Ascending aorta (tissue), 2 donors: ENCODE measurements around the gene KDELR3. TPM values are rescaled to one million over a fixed set of nuclear protein-coding genes. Genes with fewer than 3 reads are reported as not detected.

Experiments used
- DNase-seq, 2 donors: peaks; one replicate each; pipeline ENCODE4 v3.0.0-alpha.2; 2019; ENCODE audit warnings: low spot score in 2 of 2
- H3K27ac ChIP-seq, 2 donors: fragments of 200-600 bp; sonication (generic); one replicate each; pipeline ENCODE4 v1.5.1; 2016 to 2017; ENCODE audit warnings: mild to moderate bottlenecking in 1 of 2
- H3K27me3 ChIP-seq: fragments of 200-600 bp; sonication (generic); one replicate; pipeline ENCODE4 v1.5.1; 2017
- H3K36me3 ChIP-seq, 2 donors: fragments of 200-600 bp; sonication (generic); one replicate each; pipeline ENCODE4 v1.5.1; 2016
- H3K4me1 ChIP-seq, 2 donors: fragments of 200-600 bp; sonication (generic); one replicate each; pipeline ENCODE4 v1.5.1; 2016 to 2017; ENCODE audit warnings: mild to moderate bottlenecking in 1 of 2
- H3K4me3 ChIP-seq, 2 donors: fragments of 200-600 bp; sonication (generic); one replicate each; pipeline ENCODE4 v1.5.1; 2016 to 2017; ENCODE audit warnings: mild to moderate bottlenecking in 1 of 2
- H3K9me3 ChIP-seq, 2 donors: fragments of 200-600 bp; sonication (generic); one replicate each; pipeline ENCODE4 v1.5.1; 2016
- CTCF ChIP-seq, 3 experiments: fragments of 200-600 bp in 2 of 3; fragments of 450-650 bp in 1 of 3; sonication (generic) in 2 of 3; IDR thresholded peaks; one replicate each; pipeline ENCODE4 v1.5.1; 2016 to 2019; ENCODE audit warnings: antibody characterized with exemption in 3 of 3, mild to moderate bottlenecking in 1 of 3, moderate library complexity in 1 of 3
- intact Hi-C: fragments of 100-400 bp; cut with DNase I; formaldehyde crosslinking; loops from one replicate; pipeline ENCODE4 v1.15.1; 2023
- total RNA-seq: library from RNA; depleted of rRNA; stranded (reverse); fragments of >200 nt; gene quantifications from one replicate; pipeline ENCODE4 v1.1.0, GENCODE V29; 2016

Gene KDELR3
- total RNA-seq, 1 donor from 2014 or later = 11.8 TPM

- Histone ChIP-seq H3K27ac (no peak overlapping the region), H3K36me3 (peaks cover 94 to 100% of the 10 kb centered on the region in 2 donors), H3K4me3 (no peak overlapping the region), H3K4me1 (peaks cover 5 to 14% of the 10 kb centered on the region in 2 donors), H3K27me3 (no peaks in the 10 kb centered on the region), H3K9me3 (no peaks in the 10 kb centered on the region)
- no peak for DNase-seq
- no peak for TF ChIP-seq CTCF (IDR thresholded peaks at IDR 0.05)
- intact Hi-C loops = no loop called here
Measured at GRCh38 chr22:38494939-38495338, 27.0 kb downstream of the KDELR3 start.

GRCh38 chr22:38497869-38498268 is 30.0 kb downstream of the KDELR3 start:
- peaks cover 0 to 21% of the 10 kb centered on the region in 2 donors for H3K4me1 ChIP-seq
- H3K27ac ChIP-seq = no peak overlapping the region
- no peak overlapping the region for H3K4me3 ChIP-seq
- no peaks in the 10 kb centered on the region for H3K9me3 ChIP-seq
- intact Hi-C loops = no loop called here
- TF ChIP-seq CTCF (IDR thresholded peaks at IDR 0.05) = no peak
- peaks cover 85 to 89% of the 10 kb centered on the region in 2 donors for H3K36me3 ChIP-seq
- no peaks in the 10 kb centered on the region for H3K27me3 ChIP-seq
- DNase-seq = no peak

- H3K4me1 ChIP-seq = peaks cover 3 to 40% of the 10 kb centered on the region in 2 donors
- TF ChIP-seq CTCF (IDR thresholded peaks at IDR 0.05) = no peak
- peak overlapping the region; percentile 39 to 100 for H3K27ac ChIP-seq
- no peak for DNase-seq
- no peaks in the 10 kb centered on the region for H3K9me3 ChIP-seq
- peak overlapping the region; percentile 77 to 96 for H3K4me3 ChIP-seq
- peaks cover 44 to 53% of the 10 kb centered on the region in 2 donors for H3K36me3 ChIP-seq
- intact Hi-C loops = loop anchor here (10.0 kb wide), 1 partner anchor 203 kb away; the partner anchor contains the start of genes GTPBP1 and JOSD1
- H3K27me3 ChIP-seq = no peaks in the 10 kb centered on the region
Measured at GRCh38 chr22:38501797-38502672, 34.1 kb downstream of the KDELR3 start.

GRCh38 chr22:38503021-38503420 is 35.1 kb downstream of the KDELR3 start:
- Histone ChIP-seq H3K4me3 (peak overlapping the region; percentile 77 to 96), H3K36me3 (peaks cover 34 to 43% of the 10 kb centered on the region in 2 donors), H3K9me3 (no peaks in the 10 kb centered on the region), H3K27me3 (no peaks in the 10 kb centered on the region), H3K27ac (peak overlapping the region; percentile 30 to 100), H3K4me1 (peaks cover 3 to 41% of the 10 kb centered on the region in 2 donors)
- no peak for DNase-seq
- intact Hi-C loops = loop anchor here (10.0 kb wide), 1 partner anchor 202 kb away; the partner anchor contains the start of genes GTPBP1 and JOSD1
- TF ChIP-seq CTCF (IDR thresholded peaks at IDR 0.05) = no peak

GRCh38 chr22:38504731-38505540 is 37.0 kb downstream of the KDELR3 start:
- Histone ChIP-seq H3K4me1 (peaks cover 3 to 29% of the 10 kb centered on the region in 2 donors), H3K36me3 (peaks cover 14 to 24% of the 10 kb centered on the region in 2 donors), H3K27me3 (no peaks in the 10 kb centered on the region), H3K27ac (peak overlapping the region; percentile 100), H3K9me3 (no peaks in the 10 kb centered on the region), H3K4me3 (peak overlapping the region; percentile 77 to 96)
- TF ChIP-seq CTCF (IDR thresholded peaks at IDR 0.05) = no peak
- intact Hi-C loops = loop anchor here (5.0 to 10.0 kb wide), 3 partner anchors 188 to 448 kb away; partner anchors contain the start of genes CSNK1E, GTPBP1, JOSD1 and PICK1
- peak in 1 of 2 donors; percentile 74 for DNase-seq
